ENCODE data around the gene PSAT1.
A peak's percentile ranks its signal among the peaks of the same experiment; 100 is the strongest.

The PSAT1 gene

DNA sequence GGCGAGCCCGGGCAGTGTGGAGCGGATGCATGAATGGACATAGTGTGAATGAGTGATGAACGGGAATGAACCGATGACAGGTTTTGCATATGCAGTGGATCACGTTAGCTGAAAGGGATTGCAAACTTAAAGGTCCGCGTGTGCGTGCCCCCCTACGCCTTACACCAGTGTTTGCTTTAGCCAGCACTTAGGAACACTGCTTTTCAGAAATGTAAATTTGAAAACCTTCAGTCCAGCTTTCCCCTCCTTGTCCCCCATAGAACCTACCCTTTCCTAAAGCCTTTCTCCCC lies 692 bp downstream of the PSAT1 start:
- TF ChIP-seq, protein P1, sequence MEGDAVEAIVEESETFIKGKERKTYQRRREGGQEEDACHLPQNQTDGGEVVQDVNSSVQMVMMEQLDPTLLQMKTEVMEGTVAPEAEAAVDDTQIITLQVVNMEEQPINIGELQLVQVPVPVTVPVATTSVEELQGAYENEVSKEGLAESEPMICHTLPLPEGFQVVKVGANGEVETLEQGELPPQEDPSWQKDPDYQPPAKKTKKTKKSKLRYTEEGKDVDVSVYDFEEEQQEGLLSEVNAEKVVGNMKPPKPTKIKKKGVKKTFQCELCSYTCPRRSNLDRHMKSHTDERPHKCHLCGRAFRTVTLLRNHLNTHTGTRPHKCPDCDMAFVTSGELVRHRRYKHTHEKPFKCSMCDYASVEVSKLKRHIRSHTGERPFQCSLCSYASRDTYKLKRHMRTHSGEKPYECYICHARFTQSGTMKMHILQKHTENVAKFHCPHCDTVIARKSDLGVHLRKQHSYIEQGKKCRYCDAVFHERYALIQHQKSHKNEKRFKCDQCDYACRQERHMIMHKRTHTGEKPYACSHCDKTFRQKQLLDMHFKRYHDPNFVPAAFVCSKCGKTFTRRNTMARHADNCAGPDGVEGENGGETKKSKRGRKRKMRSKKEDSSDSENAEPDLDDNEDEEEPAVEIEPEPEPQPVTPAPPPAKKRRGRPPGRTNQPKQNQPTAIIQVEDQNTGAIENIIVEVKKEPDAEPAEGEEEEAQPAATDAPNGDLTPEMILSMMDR (IDR thresholded peaks at IDR 0.05; ENCODE audit: control insufficient read depth, insufficient read depth, low read depth, low read length, missing control alignments) = no peak
- DNase-seq (ENCODE audit: low read depth) = no peak
- peak overlapping the region; percentile 72 for H3K4me3 ChIP-seq (ENCODE audit: control insufficient read depth, low read depth, low read length)

DNA sequence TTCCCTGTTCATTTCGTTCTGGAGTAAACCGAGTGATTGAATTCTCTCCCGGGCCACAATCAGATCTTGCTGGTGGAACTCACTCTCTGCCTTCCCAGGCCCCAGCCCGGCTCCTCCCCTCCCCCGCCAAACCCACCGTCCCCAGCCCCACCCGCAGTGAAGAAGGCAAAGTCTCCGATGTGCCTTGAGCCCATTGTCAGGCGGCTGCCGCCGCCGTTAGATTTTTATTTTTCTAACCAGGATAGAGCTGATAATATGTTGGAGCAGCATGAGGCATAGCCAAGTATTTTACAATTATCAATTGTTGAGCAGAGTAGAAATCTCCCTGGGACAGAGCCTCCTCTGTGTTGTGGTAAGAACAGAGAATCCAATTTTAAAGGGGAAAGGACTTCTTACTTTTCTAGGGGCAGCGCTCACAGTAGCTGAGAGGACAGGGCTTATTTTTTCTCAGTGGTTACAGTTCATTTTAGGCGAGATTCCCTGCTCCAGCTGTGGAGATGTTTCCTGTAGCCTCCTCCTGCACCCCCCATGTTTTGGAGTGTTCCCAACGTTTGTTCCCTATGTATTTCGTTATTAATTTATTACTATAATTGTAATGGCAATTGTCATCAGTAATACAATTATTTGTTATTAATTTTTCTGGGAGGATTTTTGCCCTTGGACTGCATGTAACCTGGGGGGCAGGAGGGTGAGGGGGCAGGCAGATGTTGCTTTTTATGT lies 1.3 kb downstream of the PSAT1 start:
- TF ChIP-seq, protein P1 (IDR thresholded peaks at IDR 0.05; ENCODE audit: control insufficient read depth, insufficient read depth, low read depth, low read length, missing control alignments) = no peak

DNA sequence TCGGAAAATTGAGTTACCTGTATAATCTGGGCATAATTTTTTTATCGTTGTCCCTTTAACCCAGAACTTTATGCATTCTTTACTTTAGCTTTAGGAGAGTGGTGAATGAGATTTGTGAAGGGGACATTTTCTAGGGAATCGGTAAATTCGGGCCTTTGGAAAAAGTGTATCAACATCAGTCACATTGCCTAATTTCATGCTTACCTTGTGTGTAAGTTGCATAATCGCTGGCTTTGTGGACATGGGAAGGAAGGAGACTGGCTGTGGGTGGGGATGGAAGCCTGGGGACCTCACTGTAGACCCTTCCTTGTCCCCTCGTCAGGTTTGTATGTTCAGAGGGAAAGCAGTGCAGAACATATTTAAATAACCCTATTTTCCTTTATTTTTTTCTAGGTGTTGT lies 3.3 kb downstream of the PSAT1 start:
- no peak for DNase-seq (ENCODE audit: low read depth)
- no peak overlapping the region for H3K4me3 ChIP-seq (ENCODE audit: control insufficient read depth, low read depth, low read length)
- TF ChIP-seq, protein P1 (IDR thresholded peaks at IDR 0.05; ENCODE audit: control insufficient read depth, insufficient read depth, low read depth, low read length, missing control alignments) = no peak

More for the DNA sequence above, 1.3 kb downstream of the PSAT1 start:
- peak overlapping the region; percentile 72 for H3K4me3 ChIP-seq (ENCODE audit: control insufficient read depth, low read depth, low read length)
- no peak for DNase-seq (ENCODE audit: low read depth)

DNA sequence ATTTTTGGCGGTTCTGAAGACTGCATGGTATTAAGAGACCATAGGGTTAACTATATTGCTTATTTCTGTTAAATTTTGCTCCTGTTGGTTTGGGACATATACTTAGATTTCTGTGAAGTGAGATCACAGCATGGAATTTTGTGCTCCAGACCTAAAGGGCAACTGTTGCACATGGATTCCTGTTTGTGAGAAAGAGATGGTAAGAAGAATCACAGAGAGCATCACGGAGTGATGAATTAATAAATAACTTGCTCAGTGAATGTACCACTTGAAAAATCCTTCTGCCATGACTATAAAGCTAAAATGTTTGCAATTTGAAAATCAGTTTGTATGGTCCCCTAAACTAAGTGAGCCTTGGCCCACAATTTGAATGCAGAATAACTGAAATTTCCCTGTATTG lies 4.5 kb downstream of the PSAT1 start:
- no peak overlapping the region for H3K4me3 ChIP-seq (ENCODE audit: control insufficient read depth, low read depth, low read length)
- TF ChIP-seq, protein P1 (IDR thresholded peaks at IDR 0.05; ENCODE audit: control insufficient read depth, insufficient read depth, low read depth, low read length, missing control alignments) = no peak
- DNase-seq (ENCODE audit: low read depth) = no peak

GRCh38 chr9:78303377-78304062 lies 6.6 kb downstream of the PSAT1 start:
- H3K4me3 ChIP-seq (ENCODE audit: control insufficient read depth, low read depth, low read length) = no peak overlapping the region
- TF ChIP-seq, protein P1 (IDR thresholded peaks at IDR 0.05; ENCODE audit: control insufficient read depth, insufficient read depth, low read depth, low read length, missing control alignments) = no peak
- DNase-seq (ENCODE audit: low read depth) = no peak

DNA sequence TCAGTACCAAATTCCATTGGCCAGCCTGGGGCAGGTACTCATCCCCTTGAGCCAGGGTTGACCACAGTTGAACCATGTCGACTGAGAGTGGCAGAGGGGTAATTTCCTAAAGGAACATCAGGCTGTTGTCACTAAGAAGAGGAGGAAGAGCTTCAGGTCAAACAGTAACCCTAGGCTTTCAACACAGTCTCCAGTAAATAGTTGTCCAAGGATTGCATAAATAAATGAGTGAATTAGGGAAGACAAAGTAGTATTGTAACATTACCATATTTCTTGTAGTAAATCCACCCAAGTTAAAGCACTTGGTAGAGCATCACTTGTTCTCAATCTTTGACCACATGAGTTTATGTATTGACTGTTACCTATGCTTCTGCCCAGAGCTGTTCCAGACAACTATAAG lies 7.4 kb downstream of the PSAT1 start:
- no peak overlapping the region for H3K4me3 ChIP-seq (ENCODE audit: control insufficient read depth, low read depth, low read length)
- TF ChIP-seq, protein P1 (IDR thresholded peaks at IDR 0.05; ENCODE audit: control insufficient read depth, insufficient read depth, low read depth, low read length, missing control alignments) = no peak
- no peak for DNase-seq (ENCODE audit: low read depth)

All from AG09309 (cell line).